ENCODE results near the gene ROBO2.

GRCh38 chr3:77283108-77283507 is 243.2 kb downstream of the ROBO2 start:
- TF ChIP-seq CTCF (IDR thresholded peaks at IDR 0.05) (no peak), POLR2AphosphoS5 (IDR thresholded peaks at IDR 0.05) (no peak), POLR2A (IDR thresholded peaks at IDR 0.05) (no peak), EP300 (IDR thresholded peaks at IDR 0.05) (no peak)
